NT2/D1 (cell line): Measurements from ENCODE around the gene GLS.

Experiments
- YY1 ChIP-seq: IDR thresholded peaks from 2 replicates; pipeline ENCODE4 v1.6.1; 2011; ENCODE audit not compliant: insufficient read length, insufficient read depth
- ZNF274 ChIP-seq: IDR thresholded peaks from 2 replicates; pipeline ENCODE4 v1.6.1; 2011; ENCODE audit warnings: mild to moderate bottlenecking, low read depth, low read length

DNA sequence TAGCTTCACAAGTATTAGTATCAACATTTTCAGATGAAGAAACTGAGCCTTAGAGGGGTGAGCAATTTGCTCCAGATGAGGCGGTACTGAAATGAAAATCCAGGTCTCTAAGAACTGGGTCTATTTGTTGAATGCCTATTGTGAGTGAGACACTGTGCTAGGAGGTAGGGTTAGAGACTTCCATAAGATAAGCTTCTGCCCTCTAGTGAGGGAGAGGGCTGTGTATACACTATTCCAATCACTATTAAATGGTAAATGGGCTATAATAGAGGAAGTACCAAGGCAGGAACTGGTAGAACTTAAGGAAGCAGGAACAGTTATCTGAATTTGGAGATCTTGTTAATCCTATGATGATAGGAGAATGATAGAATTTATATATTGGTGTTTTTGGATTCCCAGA lies 23.6 kb upstream of the GLS start:
- TF ChIP-seq ZNF274 (no peak), YY1 (no peak)
